ENCODE data around the gene ALCAM.

ALCAM gene

GRCh38 chr3:105521770-105522169, 155.1 kb downstream of the ALCAM start:
- no peaks in the 10 kb centered on the region for H3K27me3 ChIP-seq (ENCODE audit: control insufficient read depth, insufficient read depth, low read length, poor library complexity, severe bottlenecking)
- WGBS, 2 experiments: 98 to 100% methylated on average over 2 of the region's 2 CpGs
- no peak overlapping the region for H3K4me3 ChIP-seq (ENCODE audit: insufficient read depth, low read depth, low read length)
- H3K9me3 ChIP-seq (ENCODE audit: control insufficient read depth, low read length): no peaks in the 10 kb centered on the region
- no peak overlapping the region for H3K27ac ChIP-seq (ENCODE audit: insufficient read depth, low read depth, low read length, poor library complexity, severe bottlenecking)
- H3K36me3 ChIP-seq (ENCODE audit: control insufficient read depth, insufficient read depth, low read length): no peaks in the 10 kb centered on the region
- peaks cover 4% of the 10 kb centered on the region for H3K4me1 ChIP-seq (ENCODE audit: control insufficient read depth, insufficient read depth, low read length)

- Histone ChIP-seq H3K4me1 (ENCODE audit: control insufficient read depth, insufficient read depth, low read length) (peaks cover 6% of the 10 kb centered on the region), H3K9me3 (ENCODE audit: control insufficient read depth, low read length) (no peaks in the 10 kb centered on the region), H3K27ac (ENCODE audit: insufficient read depth, low read depth, low read length, poor library complexity, severe bottlenecking) (no peak overlapping the region), H3K27me3 (ENCODE audit: control insufficient read depth, insufficient read depth, low read length, poor library complexity, severe bottlenecking) (no peaks in the 10 kb centered on the region), H3K36me3 (ENCODE audit: control insufficient read depth, insufficient read depth, low read length) (no peaks in the 10 kb centered on the region), H3K4me3 (ENCODE audit: insufficient read depth, low read depth, low read length) (no peak overlapping the region)
- 93 to 100% methylated on average over 1 of the region's 1 CpG for WGBS, 2 experiments
Measured at GRCh38 chr3:105523501-105523900, 156.8 kb downstream of the ALCAM start.

- Histone ChIP-seq H3K4me3 (ENCODE audit: insufficient read depth, low read depth, low read length) (no peak overlapping the region), H3K27ac (ENCODE audit: insufficient read depth, low read depth, low read length, poor library complexity, severe bottlenecking) (peak overlapping the region; percentile 8), H3K9me3 (ENCODE audit: control insufficient read depth, low read length) (no peaks in the 10 kb centered on the region), H3K4me1 (ENCODE audit: control insufficient read depth, insufficient read depth, low read length) (peaks cover 6% of the 10 kb centered on the region), H3K27me3 (ENCODE audit: control insufficient read depth, insufficient read depth, low read length, poor library complexity, severe bottlenecking) (no peaks in the 10 kb centered on the region), H3K36me3 (ENCODE audit: control insufficient read depth, insufficient read depth, low read length) (no peaks in the 10 kb centered on the region)
- 60 to 75% methylated on average over 3 to 4 of the region's 4 CpGs for WGBS, 2 experiments
Measured at GRCh38 chr3:105525531-105525930, 158.8 kb downstream of the ALCAM start.

- no peak overlapping the region for H3K4me3 ChIP-seq (ENCODE audit: insufficient read depth, low read depth, low read length)
- no peak overlapping the region for H3K27ac ChIP-seq (ENCODE audit: insufficient read depth, low read depth, low read length, poor library complexity, severe bottlenecking)
- H3K4me1 ChIP-seq (ENCODE audit: control insufficient read depth, insufficient read depth, low read length): peaks cover 6% of the 10 kb centered on the region
- H3K27me3 ChIP-seq (ENCODE audit: control insufficient read depth, insufficient read depth, low read length, poor library complexity, severe bottlenecking): no peaks in the 10 kb centered on the region
- 50 to 72% methylated on average over 2 to 4 of the region's 4 CpGs for WGBS, 2 experiments
- H3K36me3 ChIP-seq (ENCODE audit: control insufficient read depth, insufficient read depth, low read length): no peaks in the 10 kb centered on the region
- no peaks in the 10 kb centered on the region for H3K9me3 ChIP-seq (ENCODE audit: control insufficient read depth, low read length)
Measured at GRCh38 chr3:105526360-105527111, 159.8 kb downstream of the ALCAM start.

GRCh38 chr3:105527535-105527934, 160.8 kb downstream of the ALCAM start:
- H3K27ac ChIP-seq (ENCODE audit: insufficient read depth, low read depth, low read length, poor library complexity, severe bottlenecking): no peak overlapping the region
- H3K9me3 ChIP-seq (ENCODE audit: control insufficient read depth, low read length): no peaks in the 10 kb centered on the region
- peaks cover 6% of the 10 kb centered on the region for H3K4me1 ChIP-seq (ENCODE audit: control insufficient read depth, insufficient read depth, low read length)
- no peaks in the 10 kb centered on the region for H3K27me3 ChIP-seq (ENCODE audit: control insufficient read depth, insufficient read depth, low read length, poor library complexity, severe bottlenecking)
- H3K4me3 ChIP-seq (ENCODE audit: insufficient read depth, low read depth, low read length): no peak overlapping the region
- H3K36me3 ChIP-seq (ENCODE audit: control insufficient read depth, insufficient read depth, low read length): no peaks in the 10 kb centered on the region

GRCh38 chr3:105527949-105528348, 161.2 kb downstream of the ALCAM start:
- peaks cover 6% of the 10 kb centered on the region for H3K4me1 ChIP-seq (ENCODE audit: control insufficient read depth, insufficient read depth, low read length)
- WGBS, 2 experiments: 92% methylated on average over 2 to 3 of the region's 3 CpGs
- no peaks in the 10 kb centered on the region for H3K9me3 ChIP-seq (ENCODE audit: control insufficient read depth, low read length)
- no peak overlapping the region for H3K27ac ChIP-seq (ENCODE audit: insufficient read depth, low read depth, low read length, poor library complexity, severe bottlenecking)
- no peaks in the 10 kb centered on the region for H3K36me3 ChIP-seq (ENCODE audit: control insufficient read depth, insufficient read depth, low read length)
- no peak overlapping the region for H3K4me3 ChIP-seq (ENCODE audit: insufficient read depth, low read depth, low read length)
- no peaks in the 10 kb centered on the region for H3K27me3 ChIP-seq (ENCODE audit: control insufficient read depth, insufficient read depth, low read length, poor library complexity, severe bottlenecking)

- Histone ChIP-seq H3K27ac (ENCODE audit: insufficient read depth, low read depth, low read length, poor library complexity, severe bottlenecking) (no peak overlapping the region), H3K36me3 (ENCODE audit: control insufficient read depth, insufficient read depth, low read length) (no peaks in the 10 kb centered on the region), H3K4me3 (ENCODE audit: insufficient read depth, low read depth, low read length) (no peak overlapping the region), H3K4me1 (ENCODE audit: control insufficient read depth, insufficient read depth, low read length) (peaks cover 6% of the 10 kb centered on the region), H3K9me3 (ENCODE audit: control insufficient read depth, low read length) (no peaks in the 10 kb centered on the region), H3K27me3 (ENCODE audit: control insufficient read depth, insufficient read depth, low read length, poor library complexity, severe bottlenecking) (no peaks in the 10 kb centered on the region)
- WGBS, 2 experiments: 92 to 93% methylated on average over 2 of the region's 2 CpGs
Measured at GRCh38 chr3:105528955-105529354, 162.2 kb downstream of the ALCAM start.

GRCh38 chr3:105529456-105529855, 162.7 kb downstream of the ALCAM start:
- Histone ChIP-seq H3K9me3 (ENCODE audit: control insufficient read depth, low read length) (no peaks in the 10 kb centered on the region), H3K4me3 (ENCODE audit: insufficient read depth, low read depth, low read length) (no peak overlapping the region), H3K4me1 (ENCODE audit: control insufficient read depth, insufficient read depth, low read length) (peaks cover 6% of the 10 kb centered on the region), H3K36me3 (ENCODE audit: control insufficient read depth, insufficient read depth, low read length) (no peaks in the 10 kb centered on the region), H3K27ac (ENCODE audit: insufficient read depth, low read depth, low read length, poor library complexity, severe bottlenecking) (no peak overlapping the region), H3K27me3 (ENCODE audit: control insufficient read depth, insufficient read depth, low read length, poor library complexity, severe bottlenecking) (no peaks in the 10 kb centered on the region)
- WGBS, 2 experiments: 80 to 100% methylated on average over 1 of the region's 1 CpG

- no peaks in the 10 kb centered on the region for H3K27me3 ChIP-seq (ENCODE audit: control insufficient read depth, insufficient read depth, low read length, poor library complexity, severe bottlenecking)
- 94 to 98% methylated on average over 2 of the region's 2 CpGs for WGBS, 2 experiments
- no peaks in the 10 kb centered on the region for H3K9me3 ChIP-seq (ENCODE audit: control insufficient read depth, low read length)
- no peak overlapping the region for H3K4me3 ChIP-seq (ENCODE audit: insufficient read depth, low read depth, low read length)
- H3K4me1 ChIP-seq (ENCODE audit: control insufficient read depth, insufficient read depth, low read length): no peaks in the 10 kb centered on the region
- no peak overlapping the region for H3K27ac ChIP-seq (ENCODE audit: insufficient read depth, low read depth, low read length, poor library complexity, severe bottlenecking)
- H3K36me3 ChIP-seq (ENCODE audit: control insufficient read depth, insufficient read depth, low read length): no peaks in the 10 kb centered on the region
Measured at GRCh38 chr3:105532251-105532650, 165.5 kb downstream of the ALCAM start.

- Histone ChIP-seq H3K4me3 (ENCODE audit: insufficient read depth, low read depth, low read length) (no peak overlapping the region), H3K27ac (ENCODE audit: insufficient read depth, low read depth, low read length, poor library complexity, severe bottlenecking) (no peak overlapping the region), H3K9me3 (ENCODE audit: control insufficient read depth, low read length) (no peaks in the 10 kb centered on the region)
Measured at GRCh38 chr3:105533960-105534359, 167.3 kb downstream of the ALCAM start.

More at GRCh38 chr3:105533960-105534359, 167.3 kb downstream of the ALCAM start:
- Histone ChIP-seq H3K4me1 (ENCODE audit: control insufficient read depth, insufficient read depth, low read length) (no peaks in the 10 kb centered on the region), H3K27me3 (ENCODE audit: control insufficient read depth, insufficient read depth, low read length, poor library complexity, severe bottlenecking) (no peaks in the 10 kb centered on the region), H3K36me3 (ENCODE audit: control insufficient read depth, insufficient read depth, low read length) (no peaks in the 10 kb centered on the region)
- 83 to 92% methylated on average over 3 of the region's 3 CpGs for WGBS, 2 experiments
